ENCODE measurements around the gene LARGE1.

The LARGE1 gene

DNA sequence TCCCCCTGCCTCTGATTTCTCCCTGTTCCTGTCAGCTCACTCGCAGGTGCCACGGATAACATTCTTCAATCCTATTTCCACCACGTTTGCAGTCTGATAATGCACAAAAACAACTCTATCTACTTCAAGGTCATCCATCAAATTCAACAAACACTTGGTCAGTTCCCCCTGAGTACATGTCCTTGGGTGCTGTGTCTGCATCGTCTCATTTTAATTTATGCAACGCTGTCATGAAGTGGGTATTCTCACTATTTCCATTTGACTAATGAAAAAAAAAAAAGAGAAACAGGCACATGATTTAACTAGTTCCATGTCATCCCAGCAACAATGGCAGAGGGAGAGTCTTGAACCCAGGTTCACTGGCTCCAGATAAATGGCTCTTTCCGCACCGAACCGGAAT lies 262.6 kb downstream of the LARGE1 start:
- no peak for DNase-seq (ENCODE audit: low read depth, low spot score)
- no peak overlapping the region for H3K4me3 ChIP-seq (ENCODE audit: low read depth, low read length)
- TF ChIP-seq, protein P1, sequence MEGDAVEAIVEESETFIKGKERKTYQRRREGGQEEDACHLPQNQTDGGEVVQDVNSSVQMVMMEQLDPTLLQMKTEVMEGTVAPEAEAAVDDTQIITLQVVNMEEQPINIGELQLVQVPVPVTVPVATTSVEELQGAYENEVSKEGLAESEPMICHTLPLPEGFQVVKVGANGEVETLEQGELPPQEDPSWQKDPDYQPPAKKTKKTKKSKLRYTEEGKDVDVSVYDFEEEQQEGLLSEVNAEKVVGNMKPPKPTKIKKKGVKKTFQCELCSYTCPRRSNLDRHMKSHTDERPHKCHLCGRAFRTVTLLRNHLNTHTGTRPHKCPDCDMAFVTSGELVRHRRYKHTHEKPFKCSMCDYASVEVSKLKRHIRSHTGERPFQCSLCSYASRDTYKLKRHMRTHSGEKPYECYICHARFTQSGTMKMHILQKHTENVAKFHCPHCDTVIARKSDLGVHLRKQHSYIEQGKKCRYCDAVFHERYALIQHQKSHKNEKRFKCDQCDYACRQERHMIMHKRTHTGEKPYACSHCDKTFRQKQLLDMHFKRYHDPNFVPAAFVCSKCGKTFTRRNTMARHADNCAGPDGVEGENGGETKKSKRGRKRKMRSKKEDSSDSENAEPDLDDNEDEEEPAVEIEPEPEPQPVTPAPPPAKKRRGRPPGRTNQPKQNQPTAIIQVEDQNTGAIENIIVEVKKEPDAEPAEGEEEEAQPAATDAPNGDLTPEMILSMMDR (IDR thresholded peaks at IDR 0.05; ENCODE audit: low read depth, low read length): no peak
- in situ Hi-C loops (cut with HindIII; ENCODE audit: low sequenced_read_pairs): no loop called here

DNA sequence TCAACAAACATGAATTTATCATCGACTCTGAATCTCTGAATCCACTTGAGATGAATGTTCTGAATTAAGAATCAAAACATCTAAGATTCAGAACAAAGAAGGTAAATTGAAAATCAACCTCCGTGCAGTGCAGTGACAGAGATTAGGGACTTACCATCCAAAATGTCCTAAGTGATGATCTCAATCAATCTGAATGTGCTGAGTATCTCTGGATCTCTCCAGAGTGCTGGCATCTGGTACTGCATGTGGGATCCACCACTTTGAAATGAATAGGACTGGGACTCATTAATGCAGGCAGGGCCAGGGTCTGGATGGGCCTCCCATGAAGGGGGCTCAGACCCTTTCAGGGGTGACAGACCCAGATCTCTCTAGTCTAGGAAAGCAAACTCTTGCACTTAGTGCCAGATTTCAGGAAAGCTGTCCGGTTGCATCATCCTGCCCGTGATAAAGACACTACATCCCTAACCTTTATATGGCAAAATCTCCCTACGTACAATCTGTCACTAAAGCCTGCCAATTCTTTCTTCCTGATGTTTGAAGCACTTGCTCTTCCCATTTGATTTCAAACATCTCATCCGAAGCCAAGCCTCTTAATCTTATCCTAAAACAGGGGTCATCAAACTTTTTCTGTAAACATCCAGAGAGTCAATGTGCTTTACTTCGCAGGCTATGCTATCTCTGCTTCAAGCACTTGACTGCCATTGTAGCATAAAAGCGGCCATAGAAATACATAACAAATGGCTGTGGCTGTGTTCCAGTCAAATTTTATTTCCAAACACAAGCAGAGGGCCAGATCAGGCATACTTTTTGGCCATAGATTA lies 263.3 kb downstream of the LARGE1 start:
- DNase-seq (ENCODE audit: low read depth, low spot score): no peak
- no peak overlapping the region for H3K4me3 ChIP-seq (ENCODE audit: low read depth, low read length)
- TF ChIP-seq, protein P1 (IDR thresholded peaks at IDR 0.05; ENCODE audit: low read depth, low read length): no peak
- in situ Hi-C loops (cut with HindIII; ENCODE audit: low sequenced_read_pairs): no loop called here

DNA sequence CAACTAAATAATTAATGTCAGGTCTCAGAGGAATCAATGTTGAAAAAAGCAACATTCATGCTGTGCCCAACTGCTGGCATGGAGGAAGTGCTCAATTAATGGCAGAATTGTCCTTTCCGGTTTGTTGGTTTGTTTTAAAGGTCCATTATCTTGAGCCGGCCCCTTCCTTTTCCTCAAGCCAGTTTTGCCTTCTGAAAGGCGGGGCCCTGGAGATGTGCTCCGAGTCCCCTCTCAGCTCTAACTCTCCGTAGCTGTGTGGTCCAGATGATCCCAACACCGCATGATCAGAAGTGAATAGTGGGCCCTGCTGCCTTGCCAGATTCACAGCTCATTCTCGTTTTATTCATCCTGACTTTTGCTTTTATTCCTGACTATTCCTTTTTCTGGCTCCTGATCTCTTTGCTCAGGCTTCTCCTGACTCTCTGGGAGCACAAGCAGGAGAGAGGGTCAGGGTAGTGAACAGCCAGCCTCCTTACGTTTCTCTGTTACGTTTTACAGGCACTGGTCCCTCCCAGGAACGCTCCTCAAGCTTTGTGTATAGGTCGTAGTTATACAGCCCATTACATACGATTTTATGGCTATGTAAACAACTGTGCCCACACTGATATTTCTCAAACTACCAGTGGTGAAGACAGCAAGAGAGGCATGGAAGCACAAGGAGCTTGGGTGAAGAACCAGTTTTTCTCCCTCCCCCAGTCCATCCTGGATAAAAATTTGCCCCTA lies 265.9 kb downstream of the LARGE1 start:
- in situ Hi-C loops (cut with HindIII; ENCODE audit: low sequenced_read_pairs): no loop called here
- TF ChIP-seq, protein P1 (IDR thresholded peaks at IDR 0.05; ENCODE audit: low read depth, low read length): no peak
- H3K4me3 ChIP-seq (ENCODE audit: low read depth, low read length): no peak overlapping the region
- no peak for DNase-seq (ENCODE audit: low read depth, low spot score)

DNA sequence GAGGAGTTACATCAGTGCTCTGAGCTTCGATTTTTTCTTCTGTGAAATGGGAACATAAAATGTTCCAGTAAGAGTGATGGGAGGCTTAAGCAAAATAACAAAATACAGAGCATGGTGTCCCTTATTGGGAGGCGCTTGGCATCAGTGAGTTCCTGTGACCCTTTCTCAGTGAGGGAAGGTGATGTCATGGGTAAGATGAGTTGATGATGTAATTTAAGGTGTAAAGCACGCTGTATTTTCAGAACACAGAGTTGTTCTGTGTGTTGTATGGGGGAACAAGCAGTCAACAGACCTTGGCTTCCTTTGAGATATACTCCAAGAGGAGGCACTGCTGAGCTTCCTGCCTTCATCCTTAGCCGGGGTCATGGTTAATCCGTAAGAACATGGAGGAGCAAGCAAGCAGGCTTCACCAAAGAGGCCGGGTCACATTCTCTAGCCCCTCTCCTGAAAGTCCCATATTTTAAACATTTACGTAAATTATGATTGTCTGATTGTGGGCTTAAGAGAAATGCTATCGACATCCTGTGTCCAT lies 266.7 kb downstream of the LARGE1 start:
- in situ Hi-C loops (cut with HindIII; ENCODE audit: low sequenced_read_pairs): no loop called here
- DNase-seq (ENCODE audit: low read depth, low spot score): no peak
- H3K4me3 ChIP-seq (ENCODE audit: low read depth, low read length): no peak overlapping the region

DNA sequence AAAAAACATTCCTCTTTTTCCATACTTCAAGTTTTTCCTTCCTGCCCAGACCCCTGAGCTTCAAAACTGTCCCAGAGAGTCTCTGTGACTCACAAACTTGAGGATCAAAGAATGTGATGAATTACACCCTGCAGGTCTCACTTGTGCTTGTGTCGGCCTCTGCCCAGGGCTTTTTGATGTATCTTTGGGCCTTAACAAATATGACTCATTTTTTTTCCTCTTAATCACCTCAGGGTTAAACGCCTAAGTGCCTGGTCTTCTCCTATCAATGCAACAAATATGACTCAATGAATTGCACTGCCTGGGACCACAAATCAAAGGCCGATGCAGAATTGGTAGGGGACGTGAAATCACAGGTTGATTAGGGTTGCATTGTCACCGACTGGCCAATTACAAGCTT lies 267.7 kb downstream of the LARGE1 start:
- no peak for DNase-seq (ENCODE audit: low read depth, low spot score)
- H3K4me3 ChIP-seq (ENCODE audit: low read depth, low read length): no peak overlapping the region
- TF ChIP-seq, protein P1 (IDR thresholded peaks at IDR 0.05; ENCODE audit: low read depth, low read length): no peak
- in situ Hi-C loops (cut with HindIII; ENCODE audit: low sequenced_read_pairs): no loop called here

More for the DNA sequence above, 266.7 kb downstream of the LARGE1 start:
- TF ChIP-seq, protein P1 (IDR thresholded peaks at IDR 0.05; ENCODE audit: low read depth, low read length): no peak

DNA sequence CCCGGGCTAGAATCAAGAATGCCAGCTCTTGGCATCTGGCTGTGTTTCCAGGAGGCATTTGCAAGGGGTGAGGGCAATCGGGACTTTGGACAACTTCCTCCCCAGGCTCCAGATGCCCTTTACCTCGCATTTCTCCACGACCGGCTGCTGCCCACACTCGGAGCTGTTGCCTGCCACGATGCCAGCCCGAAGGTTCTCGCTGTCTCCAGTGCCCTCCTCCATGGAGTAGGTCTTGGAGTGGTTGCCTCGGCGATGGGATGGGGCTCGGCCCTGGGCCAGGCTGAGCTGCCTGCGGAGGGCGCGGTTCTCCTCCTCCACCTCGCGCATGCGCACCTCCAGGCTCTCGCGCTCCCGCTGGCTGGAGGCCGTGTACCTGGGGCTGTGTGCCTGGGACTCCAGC lies 270.0 kb downstream of the LARGE1 start:
- TF ChIP-seq, protein P1 (IDR thresholded peaks at IDR 0.05; ENCODE audit: low read depth, low read length): no peak
- in situ Hi-C loops (cut with HindIII; ENCODE audit: low sequenced_read_pairs): no loop called here
- no peak for DNase-seq (ENCODE audit: low read depth, low spot score)
- no peak overlapping the region for H3K4me3 ChIP-seq (ENCODE audit: low read depth, low read length)

Data from astrocyte of the spinal cord (primary cell).